K562 (cell line): ENCODE measurements around the gene OSCP1.

Experiments
- CHD7 ChIP-seq: fragments of 200-600 bp; sonication (generic); IDR thresholded peaks from one replicate; pipeline ENCODE4 v1.6.1; 2012; ENCODE audit warnings: mild to moderate bottlenecking, low read depth, low read length, inconsistent platforms
- CTCF ChIP-seq, 3 experiments: IDR thresholded peaks in 2 of 3; conservative IDR thresholded peaks in 1 of 3; 2 replicates each; pipeline ENCODE4 v1.5.1; 2011 to 2012; ENCODE audit warnings: low read length in 3 of 3, mild to moderate bottlenecking in 3 of 3, control low read depth in 2 of 3, improper control_type of control experiment in 1 of 3, inconsistent platforms in 1 of 3, low read depth in 1 of 3, mixed read lengths in 1 of 3, moderate library complexity in 1 of 3; ENCODE audit not compliant: insufficient read depth in 2 of 3
- E2F6 ChIP-seq, 2 experiments: IDR thresholded peaks; 2 replicates each; pipeline ENCODE4 v1.6.1; 2011; ENCODE audit warnings: borderline replicate concordance in 1 of 2, control low read depth in 1 of 2, low read depth in 1 of 2, low read length in 1 of 2, mild to moderate bottlenecking in 1 of 2, mixed read lengths in 1 of 2, moderate library complexity in 1 of 2; ENCODE audit not compliant: insufficient read depth in 1 of 2, insufficient read length in 1 of 2, poor library complexity in 1 of 2, severe bottlenecking in 1 of 2; ENCODE audit errors: extremely low read depth in 1 of 2
- MAZ ChIP-seq, 2 experiments: fragments of 450-650 bp in 1 of 2; sonication (generic) in 1 of 2; formaldehyde crosslinking; IDR thresholded peaks in 1 of 2; conservative IDR thresholded peaks in 1 of 2; 2 replicates each; pipeline versions ENCODE4 v1.4.0 to v1.5.0; 2020; ENCODE audit warnings: mild to moderate bottlenecking in 1 of 2, missing genetic modification reagents in 1 of 2
- POLR2A ChIP-seq: fragments of 450-650 bp; conservative IDR thresholded peaks from 2 replicates; pipeline ENCODE4 v1.6.1; 2016
- REST ChIP-seq, 2 experiments: fragments of 450-650 bp; formaldehyde crosslinking in 1 of 2; IDR thresholded peaks; 2 replicates each; pipeline versions ENCODE4 v1.4.0 to v1.6.1; 2014 to 2020; ENCODE audit warnings: mild to moderate bottlenecking in 2 of 2, borderline replicate concordance in 1 of 2, low read depth in 1 of 2
- SP2 ChIP-seq: IDR thresholded peaks from 2 replicates; pipeline ENCODE4 v1.6.1; 2011; ENCODE audit warnings: mild to moderate bottlenecking, low read depth, low read length, moderate library complexity; ENCODE audit not compliant: poor library complexity, severe bottlenecking; ENCODE audit errors: extremely low read depth
- ZNF431 ChIP-seq: sonication (generic); formaldehyde crosslinking; IDR thresholded peaks from 2 replicates; pipeline ENCODE4 v1.8.0; 2022; ENCODE audit warnings: mild to moderate bottlenecking, missing genetic modification reagents

- TF ChIP-seq ZNF431 (CRISPR knock-in tag) (no peak), REST (IDR thresholded peaks at IDR 0.05; ENCODE audit: borderline replicate concordance) (no peak), REST (CRISPR knock-in tag; IDR thresholded peaks at IDR 0.05; ENCODE audit: low read depth) (no peak), SP2 (no peak), CTCF (IDR thresholded peaks at IDR 0.05 in 2 of 3, conservative IDR thresholded peaks at IDR 0.05 in 1 of 3; ENCODE audit: insufficient read depth in 2 of 3, low read depth in 1 of 3, low read length in 3 of 3) (no peak), POLR2A (no peak), CHD7 (no peak), MAZ (CRISPR knock-in tag; conservative IDR thresholded peaks at IDR 0.05 in 1 of 2, IDR thresholded peaks at IDR 0.05 in 1 of 2) (no peak), E2F6 (IDR thresholded peaks at IDR 0.05; ENCODE audit: borderline replicate concordance in 1 of 2, extremely low read depth in 1 of 2, insufficient read depth in 1 of 2, insufficient read length in 1 of 2, low read depth in 1 of 2, low read length in 1 of 2, poor library complexity in 1 of 2, severe bottlenecking in 1 of 2) (no peak)
Observed at GRCh38 chr1:36456391-36456928, 6.2 kb upstream of the OSCP1 start.
